Tibial artery (tissue), 4 donors: Measurements from ENCODE around the gene NRCAM.

Experiments used
- DNase-seq, 2 donors: peaks; one replicate each; pipeline ENCODE4 v3.0.0-alpha.2; 2019
- H3K27ac ChIP-seq, 2 donors: fragments of 200-600 bp; sonication (generic) in 1 of 2; 1 replicate in 1 of 2; 2 replicates in 1 of 2; pipeline ENCODE4 v1.5.1; 2018 to 2019; ENCODE audit warnings: mild to moderate bottlenecking in 1 of 2
- H3K27me3 ChIP-seq, 2 donors: fragments of 200-600 bp; sonication (generic) in 1 of 2; one replicate each; pipeline versions ENCODE4 v1.5.1 to v1.6.0; 2016 to 2019
- H3K36me3 ChIP-seq, 3 donors: fragments of 200-600 bp; sonication (generic) in 2 of 3; one replicate each; pipeline ENCODE4 v1.5.1; 2016 to 2019; ENCODE audit warnings: mild to moderate bottlenecking in 2 of 3
- H3K4me1 ChIP-seq, 4 donors: fragments of 200-600 bp; sonication (generic) in 2 of 4; 1 replicate in 3 of 4; 2 replicates in 1 of 4; pipeline ENCODE4 v1.5.1; 2016 to 2019
- H3K4me3 ChIP-seq, 2 donors: fragments of 200-600 bp; sonication (generic) in 1 of 2; 1 replicate in 1 of 2; 2 replicates in 1 of 2; pipeline ENCODE4 v1.5.1; 2018 to 2019; ENCODE audit warnings: mild to moderate bottlenecking in 2 of 2
- H3K9me3 ChIP-seq, 3 donors: fragments of 200-600 bp; sonication (generic) in 1 of 3; one replicate each; pipeline ENCODE4 v1.5.1; 2016 to 2019
- intact Hi-C: fragments of 100-400 bp; cut with DNase I; formaldehyde crosslinking; loops from one replicate; pipeline ENCODE4 v1.15.0; 2023; ENCODE audit warnings: low total_unique reads
- TF ChIP-seq, protein P1 (sequence below), 2 experiments: fragments of 200-600 bp in 1 of 2; fragments of 450-650 bp in 1 of 2; IDR thresholded peaks; one replicate each; pipeline ENCODE4 v1.5.1; 2017 to 2019; ENCODE audit warnings: antibody characterized with exemption in 2 of 2, mild to moderate bottlenecking in 1 of 2, moderate library complexity in 1 of 2

NRCAM gene

GRCh38 chr7:108270385-108271015 lies 185.7 kb downstream of the NRCAM start:
- Histone ChIP-seq H3K9me3 (no peaks in the 10 kb centered on the region), H3K4me3 (no peak overlapping the region), H3K4me1 (no peaks in the 10 kb centered on the region), H3K27ac (no peak overlapping the region), H3K36me3 (no peaks in the 10 kb centered on the region), H3K27me3 (no peaks in the 10 kb centered on the region)
- DNase-seq: no peak
- intact Hi-C loops: no loop called here
- TF ChIP-seq, protein P1, sequence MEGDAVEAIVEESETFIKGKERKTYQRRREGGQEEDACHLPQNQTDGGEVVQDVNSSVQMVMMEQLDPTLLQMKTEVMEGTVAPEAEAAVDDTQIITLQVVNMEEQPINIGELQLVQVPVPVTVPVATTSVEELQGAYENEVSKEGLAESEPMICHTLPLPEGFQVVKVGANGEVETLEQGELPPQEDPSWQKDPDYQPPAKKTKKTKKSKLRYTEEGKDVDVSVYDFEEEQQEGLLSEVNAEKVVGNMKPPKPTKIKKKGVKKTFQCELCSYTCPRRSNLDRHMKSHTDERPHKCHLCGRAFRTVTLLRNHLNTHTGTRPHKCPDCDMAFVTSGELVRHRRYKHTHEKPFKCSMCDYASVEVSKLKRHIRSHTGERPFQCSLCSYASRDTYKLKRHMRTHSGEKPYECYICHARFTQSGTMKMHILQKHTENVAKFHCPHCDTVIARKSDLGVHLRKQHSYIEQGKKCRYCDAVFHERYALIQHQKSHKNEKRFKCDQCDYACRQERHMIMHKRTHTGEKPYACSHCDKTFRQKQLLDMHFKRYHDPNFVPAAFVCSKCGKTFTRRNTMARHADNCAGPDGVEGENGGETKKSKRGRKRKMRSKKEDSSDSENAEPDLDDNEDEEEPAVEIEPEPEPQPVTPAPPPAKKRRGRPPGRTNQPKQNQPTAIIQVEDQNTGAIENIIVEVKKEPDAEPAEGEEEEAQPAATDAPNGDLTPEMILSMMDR (IDR thresholded peaks at IDR 0.05): no peak

DNA sequence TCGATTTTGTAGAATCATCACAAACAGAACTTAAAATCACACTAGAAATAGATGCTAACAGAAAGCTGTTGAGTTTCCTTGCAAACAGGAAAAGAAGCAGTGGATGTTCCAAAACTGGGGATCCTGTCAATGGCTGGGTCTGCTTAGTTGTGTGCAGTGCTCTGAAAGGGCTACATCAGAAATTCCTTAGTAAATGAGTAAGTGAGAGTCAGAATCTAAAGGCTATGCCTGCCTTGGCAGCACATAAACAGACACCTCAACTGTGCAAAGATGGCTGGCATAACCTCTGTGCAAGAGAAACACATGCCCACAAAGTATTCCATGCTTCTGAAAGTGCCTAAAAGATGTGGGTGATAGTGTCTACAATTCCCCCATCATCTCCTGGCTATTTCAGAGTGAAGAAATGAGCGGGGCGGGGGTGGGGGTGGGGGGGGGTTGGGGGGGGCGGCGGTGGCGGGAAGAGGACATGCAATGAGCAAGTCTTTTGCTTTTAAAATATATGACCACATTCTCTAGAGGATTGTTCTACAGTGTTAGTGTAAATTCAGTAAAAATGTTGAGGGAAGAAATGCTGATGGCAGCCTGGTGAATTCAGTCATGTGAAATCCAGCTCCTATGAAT lies 187.9 kb downstream of the NRCAM start:
- DNase-seq: no peak
- Histone ChIP-seq H3K4me3 (no peak overlapping the region), H3K9me3 (no peaks in the 10 kb centered on the region), H3K27ac (no peak overlapping the region), H3K27me3 (no peaks in the 10 kb centered on the region), H3K36me3 (no peaks in the 10 kb centered on the region), H3K4me1 (no peaks in the 10 kb centered on the region)
- intact Hi-C loops: no loop called here
- TF ChIP-seq, protein P1 (IDR thresholded peaks at IDR 0.05): no peak

DNA sequence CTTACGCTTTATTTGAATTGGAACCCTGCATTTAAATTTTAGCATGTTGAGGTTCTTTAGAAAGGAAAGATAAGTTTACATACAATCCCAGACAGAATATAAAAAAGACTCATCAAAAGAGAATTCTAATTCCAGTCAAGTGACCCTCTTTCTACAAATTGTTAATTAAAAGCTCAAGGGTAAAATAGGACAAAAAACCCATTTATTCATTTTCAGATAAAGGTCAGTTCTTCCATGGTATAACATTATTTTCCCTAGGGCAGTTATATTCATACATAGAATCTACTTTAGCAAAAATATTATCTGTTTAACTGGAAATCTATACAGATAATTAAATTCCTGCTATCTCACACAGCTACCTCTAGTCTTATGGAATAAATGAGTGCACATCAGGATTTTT lies 188.6 kb downstream of the NRCAM start:
- TF ChIP-seq, protein P1 (IDR thresholded peaks at IDR 0.05): no peak
- H3K9me3 ChIP-seq: no peaks in the 10 kb centered on the region
- H3K27me3 ChIP-seq: no peaks in the 10 kb centered on the region
- intact Hi-C loops: no loop called here
- H3K36me3 ChIP-seq: no peaks in the 10 kb centered on the region
- H3K4me3 ChIP-seq: no peak overlapping the region
- H3K27ac ChIP-seq: no peak overlapping the region
- no peak for DNase-seq
- no peaks in the 10 kb centered on the region for H3K4me1 ChIP-seq

GRCh38 chr7:108266491-108266890 lies 189.7 kb downstream of the NRCAM start:
- intact Hi-C loops: no loop called here
- Histone ChIP-seq H3K27ac (no peak overlapping the region), H3K9me3 (no peaks in the 10 kb centered on the region), H3K27me3 (no peaks in the 10 kb centered on the region), H3K36me3 (no peaks in the 10 kb centered on the region), H3K4me3 (no peak overlapping the region), H3K4me1 (no peaks in the 10 kb centered on the region)
- TF ChIP-seq, protein P1 (IDR thresholded peaks at IDR 0.05): no peak
- no peak for DNase-seq

DNA sequence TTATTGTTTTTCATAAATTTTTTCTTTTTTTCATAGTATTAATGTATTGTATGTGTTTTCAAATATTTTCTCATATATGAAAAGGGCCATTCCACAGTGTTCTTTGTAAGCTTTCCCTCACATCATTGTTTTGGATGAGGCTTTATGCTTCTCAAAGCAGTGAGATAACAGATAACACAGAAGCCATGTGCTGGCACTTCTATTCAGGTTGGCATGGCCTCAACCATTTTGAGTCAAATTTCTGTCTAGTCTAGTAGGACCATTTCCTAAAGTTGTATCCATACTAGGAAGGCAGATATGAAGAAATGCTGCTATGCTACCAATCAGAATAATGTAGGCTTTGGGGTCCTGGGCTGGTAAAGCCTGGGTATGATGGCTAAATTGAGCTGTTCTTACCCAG lies 190.2 kb downstream of the NRCAM start:
- H3K27ac ChIP-seq: no peak overlapping the region
- no peaks in the 10 kb centered on the region for H3K9me3 ChIP-seq
- H3K4me3 ChIP-seq: no peak overlapping the region
- no peaks in the 10 kb centered on the region for H3K27me3 ChIP-seq
- TF ChIP-seq, protein P1 (IDR thresholded peaks at IDR 0.05): no peak
- DNase-seq: no peak
- no peaks in the 10 kb centered on the region for H3K4me1 ChIP-seq
- H3K36me3 ChIP-seq: no peaks in the 10 kb centered on the region
- intact Hi-C loops: no loop called here
